Limb (tissue), 2 donors: ENCODE measurements around the gene SOX13.
"Not testable (repeated sequence)": the region's sequence is repeated elsewhere in the genome, so short reads cannot be mapped to it uniquely, and the experiment has no call there.

Experiments used
- DNase-seq, 2 donors: peaks; one replicate each; pipeline ENCODE4 v3.0.0-alpha.2; 2016; ENCODE audit errors: extremely low spot score in 2 of 2

The SOX13 gene

DNA sequence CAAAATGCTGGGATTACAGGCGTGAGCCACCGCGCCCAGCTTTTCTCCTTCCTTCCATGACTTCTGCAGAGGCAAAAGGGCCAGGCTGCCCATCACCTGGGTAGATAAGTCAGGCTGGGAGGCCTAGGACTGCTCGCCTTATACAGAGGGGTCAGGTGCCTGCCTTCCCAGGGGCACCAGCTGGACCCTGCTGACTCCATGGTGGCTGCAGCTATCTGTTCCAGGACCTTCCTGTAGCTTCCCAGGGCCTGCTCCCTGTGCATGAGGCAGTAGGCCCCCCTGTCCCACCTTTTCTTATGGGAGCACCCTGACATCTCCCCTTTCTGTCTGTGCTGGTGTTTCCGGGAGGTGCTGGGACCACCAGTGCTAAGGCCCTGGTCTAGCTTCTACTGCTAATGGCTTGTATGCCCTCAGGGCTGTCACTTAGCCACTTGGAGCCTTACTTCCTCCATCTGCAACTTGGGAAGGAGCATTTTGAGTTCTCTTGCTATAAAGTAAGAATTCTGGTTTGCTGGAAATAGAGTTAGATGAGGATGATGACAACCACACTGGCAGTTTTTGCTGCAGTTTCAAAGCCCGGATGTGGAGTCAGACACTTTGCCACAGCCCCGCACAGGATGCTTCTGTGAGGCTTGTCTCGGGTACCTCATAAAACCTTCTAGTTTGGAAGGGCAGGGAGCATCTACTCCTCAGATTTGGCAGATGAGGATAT is 14.4 kb downstream of the SOX13 start:
- no peak for DNase-seq

DNA sequence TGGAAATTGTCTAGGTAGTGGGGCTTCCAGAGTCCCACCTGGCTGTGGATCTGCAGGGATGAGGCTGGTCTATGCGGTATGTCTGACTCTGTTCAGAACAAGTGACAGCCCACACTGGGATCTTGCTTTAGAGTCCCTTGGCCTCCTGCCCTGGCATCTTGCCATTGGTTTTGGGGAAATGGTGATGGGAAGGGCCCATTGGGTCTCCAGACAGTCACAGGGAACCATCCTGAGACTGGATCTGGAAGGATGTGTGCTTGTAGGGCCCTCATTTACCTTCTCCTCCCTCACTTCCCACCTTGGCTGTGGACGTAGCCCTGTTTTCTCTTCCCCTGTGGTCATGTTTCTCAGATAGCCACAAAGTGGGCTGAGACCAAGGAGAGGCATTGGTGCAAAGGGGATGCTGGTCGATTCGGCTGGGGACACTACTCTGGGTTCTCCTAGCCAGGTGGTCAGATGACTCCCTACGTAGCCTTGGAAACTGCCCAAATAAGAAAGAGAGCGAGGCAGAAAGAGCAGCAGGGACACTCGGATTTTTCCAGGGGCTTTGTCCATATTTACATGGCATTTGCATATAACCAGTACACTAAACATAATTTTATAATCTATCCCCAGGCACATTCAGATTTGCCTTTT is 15.1 kb downstream of the SOX13 start:
- no peak for DNase-seq

DNA sequence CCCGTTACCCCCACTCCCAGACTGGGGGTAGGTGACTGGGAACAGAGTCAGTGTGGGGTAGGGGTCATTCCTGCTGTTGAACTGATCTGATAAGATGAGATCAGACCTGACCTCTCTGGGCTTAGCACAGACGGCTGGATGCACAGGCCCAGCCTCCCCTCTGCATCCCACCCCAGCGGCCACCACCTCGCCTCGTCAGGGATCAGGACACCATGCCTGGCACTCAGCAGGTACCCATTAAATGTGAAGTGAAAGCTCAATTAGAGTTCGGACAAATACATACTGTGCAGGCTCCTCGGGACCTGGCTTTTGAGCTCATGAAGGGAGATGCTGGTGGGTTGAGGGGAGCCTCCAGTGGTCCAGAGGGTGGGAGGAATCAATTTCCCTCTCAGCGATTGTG is 15.7 kb downstream of the SOX13 start:
- no peak for DNase-seq

DNA sequence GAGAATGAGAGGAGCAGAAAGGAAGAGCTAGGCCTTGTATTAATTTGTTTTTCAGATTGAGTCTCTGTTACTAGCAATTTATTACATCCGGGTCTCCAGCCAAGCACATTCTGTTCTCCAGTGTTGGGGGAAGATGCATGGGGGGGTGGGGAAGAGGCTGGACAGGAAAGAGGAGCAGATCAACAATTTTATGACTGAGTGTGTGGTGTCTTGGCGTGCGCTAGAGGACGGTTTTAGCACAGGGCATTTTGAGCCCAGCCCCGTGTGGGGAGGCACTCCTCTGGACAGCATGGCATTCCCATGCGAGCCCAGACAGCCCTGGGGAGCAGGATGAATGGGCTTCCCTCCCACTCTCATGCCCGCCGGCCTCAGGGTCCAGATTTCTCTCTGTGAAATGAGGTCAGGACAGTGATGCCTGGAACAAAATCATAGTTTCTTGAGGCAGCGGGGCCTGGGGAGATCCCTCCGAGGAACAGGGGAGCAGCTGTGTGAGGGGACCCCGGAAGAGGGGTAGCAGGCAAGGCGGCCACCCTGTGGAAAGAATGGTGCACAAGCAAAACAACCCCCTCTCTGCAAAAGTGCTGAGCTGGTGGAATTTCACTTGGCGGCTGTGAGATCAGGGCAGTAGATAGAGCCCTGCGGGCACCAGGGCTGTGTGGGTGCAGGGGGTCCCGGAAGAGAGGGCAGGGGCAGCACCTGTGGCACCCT is 16.3 kb downstream of the SOX13 start:
- no peak for DNase-seq

GRCh38 chr1:204090132-204090531 is 17.2 kb downstream of the SOX13 start:
- DNase-seq, result not testable (repeated sequence)

GRCh38 chr1:204091066-204091465 is 18.2 kb downstream of the SOX13 start:
- no peak for DNase-seq

DNA sequence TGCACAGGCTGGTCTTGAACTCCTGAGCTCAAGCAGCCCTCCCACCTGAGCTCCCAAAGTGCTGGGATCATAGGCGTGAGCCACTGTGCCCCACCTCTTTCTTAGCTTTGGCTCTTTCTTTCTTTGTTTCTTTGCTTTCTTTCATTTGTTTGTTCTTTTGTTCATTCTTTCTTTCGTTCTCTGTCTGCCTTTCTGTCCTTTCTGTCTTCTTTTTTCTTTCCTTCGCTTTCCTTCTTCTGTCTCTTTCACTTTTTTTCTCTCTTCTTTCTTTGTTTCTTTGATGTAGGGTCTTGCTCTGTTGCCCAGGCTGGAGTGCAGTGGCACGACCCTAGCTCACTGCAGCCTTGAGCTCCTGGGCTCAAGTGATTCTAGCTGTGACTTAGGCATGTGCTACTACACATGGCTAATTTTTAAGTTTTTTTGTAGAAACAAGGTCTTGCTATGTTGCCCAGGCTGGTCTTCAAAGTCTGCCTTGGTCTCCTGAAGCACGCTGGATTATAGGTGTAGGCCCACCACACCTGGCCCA is 18.9 kb downstream of the SOX13 start:
- DNase-seq, result no peak

GRCh38 chr1:204092632-204093420 is 19.9 kb downstream of the SOX13 start:
- no peak for DNase-seq

GRCh38 chr1:204093421-204093717 is 20.5 kb downstream of the SOX13 start:
- no peak for DNase-seq

GRCh38 chr1:204093781-204094180 is 20.9 kb downstream of the SOX13 start:
- no peak for DNase-seq

DNA sequence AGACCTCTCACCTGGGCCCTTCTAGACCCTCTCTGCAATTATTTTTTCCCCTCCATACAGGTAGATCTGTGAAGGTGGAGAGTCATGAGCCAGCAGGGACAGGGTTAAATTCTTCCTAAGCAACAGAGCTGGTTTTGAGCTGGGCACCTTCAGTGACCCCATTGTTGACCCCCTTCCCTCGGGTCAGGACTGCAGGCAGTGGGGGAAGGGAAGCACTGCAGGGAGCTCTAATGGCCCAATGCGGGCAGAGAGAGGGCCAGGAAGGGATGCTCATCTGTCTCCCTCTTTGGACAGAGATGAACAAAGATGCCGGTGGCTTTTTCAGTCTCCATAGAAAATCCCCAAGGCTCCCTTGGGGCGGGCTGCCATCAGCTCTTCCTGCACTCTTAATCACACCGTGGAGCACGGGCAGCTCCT is 21.4 kb downstream of the SOX13 start:
- no peak for DNase-seq

DNA sequence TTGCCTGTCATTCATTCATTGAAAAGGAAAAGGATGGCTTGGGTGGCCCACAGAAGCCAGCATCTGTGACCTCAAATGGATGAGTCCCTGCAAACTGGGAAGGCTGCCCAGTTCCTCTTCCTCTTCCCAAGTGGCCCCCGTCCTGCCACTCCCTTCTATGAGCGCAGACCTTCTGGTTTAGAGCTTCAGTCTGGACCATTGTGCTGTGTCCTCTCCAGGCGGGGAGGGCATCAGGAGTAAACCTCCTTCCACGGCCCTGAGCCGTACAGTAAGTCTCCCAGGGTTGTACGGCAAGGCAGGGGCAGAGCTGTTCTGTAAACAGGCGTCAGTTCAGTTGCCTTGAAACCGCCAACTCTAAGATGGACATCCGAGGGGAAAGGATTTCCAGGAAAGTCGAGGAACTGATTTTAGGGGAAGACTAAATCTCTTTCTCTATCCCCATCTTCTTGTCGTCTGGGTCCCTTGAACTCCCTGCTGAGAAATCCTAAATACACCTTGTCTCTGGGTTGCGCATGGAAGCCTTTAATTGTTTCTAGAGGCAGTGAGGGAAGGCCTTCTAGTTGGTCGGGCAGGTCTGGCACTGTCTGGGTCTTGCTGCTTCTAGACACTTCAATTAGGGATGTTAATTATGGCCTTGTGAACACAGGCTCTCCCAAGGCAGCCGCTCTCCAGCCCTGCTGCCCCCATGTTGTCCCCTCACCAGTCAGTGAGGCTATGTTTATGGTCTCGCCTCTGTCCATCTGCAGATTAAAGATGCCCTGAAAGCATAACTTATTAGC is 22.1 kb downstream of the SOX13 start:
- no peak for DNase-seq

- no peak for DNase-seq
Observed at GRCh38 chr1:204096931-204097330, 24.0 kb downstream of the SOX13 start.

DNA sequence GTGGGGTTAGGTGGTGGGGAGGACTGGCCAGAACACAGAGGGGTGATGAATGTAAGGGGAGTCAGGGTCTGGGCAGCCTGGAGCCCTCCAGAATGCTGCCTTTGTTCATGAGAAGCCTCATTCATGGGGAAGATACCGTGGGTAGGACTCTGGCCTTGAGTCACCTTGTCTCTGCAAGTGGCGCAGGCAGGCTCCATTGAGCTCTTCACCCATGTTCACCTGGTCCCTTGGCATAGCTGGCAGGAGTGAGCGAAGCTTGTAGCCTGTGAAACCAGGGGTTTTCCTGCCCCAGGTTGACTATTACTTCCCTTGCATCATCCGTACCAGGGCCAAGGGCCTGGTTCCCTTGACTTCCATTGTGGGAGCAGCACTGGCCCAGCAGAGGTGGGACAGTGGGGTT is 25.8 kb downstream of the SOX13 start:
- no peak for DNase-seq

- DNase-seq, result not testable (repeated sequence)
Observed at GRCh38 chr1:204099754-204100153, 26.8 kb downstream of the SOX13 start.

GRCh38 chr1:204102029-204102611 is 29.2 kb downstream of the SOX13 start:
- no peak for DNase-seq

- no peak for DNase-seq
Observed at GRCh38 chr1:204102739-204103430, 30.0 kb downstream of the SOX13 start.

DNA sequence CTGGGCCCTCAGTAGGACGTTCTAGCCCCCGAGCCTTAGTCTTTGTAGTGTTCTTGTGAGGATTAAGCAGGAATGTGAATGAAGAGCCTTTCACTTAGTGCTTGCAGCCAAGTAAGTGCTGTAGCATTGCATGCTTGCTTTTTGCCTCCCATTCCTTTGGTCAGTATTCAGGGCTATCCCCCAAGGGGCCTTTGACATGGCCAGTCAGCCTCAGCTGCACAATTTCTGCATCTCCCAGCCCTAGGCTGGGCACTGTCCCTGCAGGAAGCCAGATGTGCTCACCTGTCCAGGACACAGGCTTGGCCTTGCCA is 30.5 kb downstream of the SOX13 start:
- no peak for DNase-seq

DNA sequence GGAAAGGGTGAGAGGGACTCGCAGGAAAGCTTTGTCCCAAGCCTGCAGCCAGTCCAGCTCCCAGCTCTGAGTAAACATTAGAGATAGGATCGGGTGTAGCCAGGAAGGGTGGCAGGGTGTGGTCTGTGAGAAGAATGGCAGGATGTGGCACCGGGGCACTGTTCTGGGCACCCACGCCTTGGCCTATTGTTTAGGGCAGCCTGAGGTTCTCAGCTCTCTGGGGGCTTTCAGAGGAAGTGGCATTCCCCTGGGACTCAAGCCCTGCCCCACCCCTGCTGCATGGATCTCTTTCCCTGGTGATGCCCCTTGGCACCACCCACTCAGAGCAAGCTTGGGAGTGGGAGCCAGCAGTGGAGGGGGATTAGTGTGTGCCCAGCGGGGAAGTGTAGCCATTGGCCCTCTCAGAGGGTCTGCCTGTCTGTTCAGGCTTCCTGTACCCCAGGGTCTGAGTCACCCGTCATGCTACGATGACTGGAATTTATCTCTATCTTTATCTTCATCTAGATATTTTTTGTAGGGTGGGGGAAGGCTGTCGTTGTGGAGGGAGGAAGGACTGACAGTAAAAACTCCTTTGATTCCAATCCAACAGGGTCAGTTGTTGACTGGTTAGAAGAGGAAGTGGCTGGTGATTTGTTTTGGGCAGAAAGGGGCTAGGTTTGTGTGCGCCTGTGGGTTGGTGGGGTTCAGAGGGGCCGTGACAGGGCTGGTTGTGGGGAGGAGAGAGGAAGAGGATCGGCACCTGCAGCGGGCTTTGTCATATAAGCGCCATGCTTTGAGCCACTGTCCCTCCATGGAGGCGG is 31.6 kb downstream of the SOX13 start:
- no peak for DNase-seq
